HG03575 (cell line): Measurements from ENCODE around the gene COLEC11.
"Not testable (repeated sequence)": the region's sequence is repeated elsewhere in the genome, so short reads cannot be mapped to it uniquely, and the experiment has no call there.

Experiments
- ATAC-seq: cut with Tn5 transposase; IDR thresholded peaks from one replicate; pipeline ENCODE4 v1.9.1; 2021; ENCODE audit not compliant: unreplicated experiment, insufficient number of reproducible peaks, low FRiP score; ENCODE audit errors: extremely low read depth

The COLEC11 gene

DNA sequence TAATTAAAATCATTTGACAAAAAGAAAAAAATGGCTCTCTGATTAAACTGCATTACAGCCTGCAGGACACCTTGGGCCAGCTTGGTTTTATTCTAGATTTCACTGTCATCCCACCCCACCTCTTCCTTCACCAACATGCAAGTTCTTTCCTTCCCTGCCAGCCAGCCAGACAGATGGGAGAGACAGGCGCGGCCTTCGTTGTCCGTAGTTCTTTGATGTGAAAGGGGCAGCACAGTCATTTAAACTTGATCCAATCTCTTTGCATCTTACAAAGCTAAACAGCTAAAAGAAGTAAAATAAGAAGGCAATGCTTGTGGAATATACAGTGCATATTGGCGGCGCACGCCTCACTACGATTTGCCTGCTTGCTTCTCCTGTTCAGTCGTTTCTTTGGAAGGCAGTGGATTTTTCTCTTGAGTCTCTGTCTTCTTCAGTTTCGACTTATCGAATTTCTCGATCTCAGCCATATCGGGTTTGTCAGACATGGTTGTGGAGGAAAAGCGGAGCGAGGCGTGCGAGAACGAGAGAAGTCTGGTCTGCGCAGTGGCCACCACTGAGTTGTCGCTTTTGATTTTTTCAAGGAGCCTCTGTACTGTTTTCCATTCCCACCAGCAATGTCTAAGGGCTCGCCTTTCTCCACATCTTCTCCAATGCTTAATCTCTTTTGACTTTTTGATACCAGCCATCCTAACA, 22.4 kb downstream of the COLEC11 start:
- no peak for ATAC-seq

- ATAC-seq = no peak
Observed at GRCh38 chr2:3618367-3618766, 23.5 kb downstream of the COLEC11 start.

DNA sequence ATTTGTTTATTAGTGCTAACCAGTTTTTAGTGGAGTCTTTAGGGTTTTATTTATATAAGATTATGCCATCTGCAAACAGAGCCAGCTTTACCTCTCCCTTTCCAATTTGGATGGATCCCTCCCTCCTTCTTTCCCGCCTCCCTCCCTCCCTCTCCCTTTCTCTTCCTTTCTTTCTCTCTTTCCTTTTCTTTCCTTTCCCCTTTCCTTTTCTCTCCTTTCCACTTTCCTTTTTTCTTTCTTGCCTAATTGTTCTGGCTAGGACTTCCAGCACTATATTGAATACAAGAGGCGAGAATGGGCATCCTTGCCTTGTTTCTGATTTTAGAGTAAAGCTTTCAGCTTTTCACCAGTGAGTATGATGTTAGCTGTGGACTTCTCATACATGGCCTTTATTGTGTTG, 24.1 kb downstream of the COLEC11 start:
- no peak for ATAC-seq

- ATAC-seq = not testable (repeated sequence)
Observed at GRCh38 chr2:3619661-3620060, 24.7 kb downstream of the COLEC11 start.

DNA sequence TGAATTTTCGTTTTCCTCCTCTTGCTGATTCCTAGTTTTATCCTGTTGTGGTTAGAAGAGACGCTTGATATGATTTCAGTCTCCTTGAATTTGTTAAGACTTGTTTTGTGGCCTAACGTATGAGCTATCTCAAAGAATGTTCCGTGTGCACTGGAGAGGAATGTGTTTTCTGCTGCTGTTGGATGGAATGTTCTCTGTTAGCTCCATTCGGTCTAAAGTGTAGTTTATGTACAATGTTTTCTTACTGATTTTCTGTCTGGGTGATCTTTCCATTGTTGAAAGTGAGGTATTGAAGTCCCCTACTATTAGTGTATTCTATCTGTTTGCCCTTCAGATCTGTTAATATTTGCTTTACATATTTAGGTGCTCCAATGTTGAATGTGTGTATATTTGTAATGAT, 25.9 kb downstream of the COLEC11 start:
- ATAC-seq = no peak

GRCh38 chr2:3622967-3623366, 28.1 kb downstream of the COLEC11 start:
- no peak for ATAC-seq

GRCh38 chr2:3624059-3624794, 29.3 kb downstream of the COLEC11 start:
- ATAC-seq = peak; percentile 51

- ATAC-seq = no peak
Observed at GRCh38 chr2:3625186-3625585, 30.3 kb downstream of the COLEC11 start.

DNA sequence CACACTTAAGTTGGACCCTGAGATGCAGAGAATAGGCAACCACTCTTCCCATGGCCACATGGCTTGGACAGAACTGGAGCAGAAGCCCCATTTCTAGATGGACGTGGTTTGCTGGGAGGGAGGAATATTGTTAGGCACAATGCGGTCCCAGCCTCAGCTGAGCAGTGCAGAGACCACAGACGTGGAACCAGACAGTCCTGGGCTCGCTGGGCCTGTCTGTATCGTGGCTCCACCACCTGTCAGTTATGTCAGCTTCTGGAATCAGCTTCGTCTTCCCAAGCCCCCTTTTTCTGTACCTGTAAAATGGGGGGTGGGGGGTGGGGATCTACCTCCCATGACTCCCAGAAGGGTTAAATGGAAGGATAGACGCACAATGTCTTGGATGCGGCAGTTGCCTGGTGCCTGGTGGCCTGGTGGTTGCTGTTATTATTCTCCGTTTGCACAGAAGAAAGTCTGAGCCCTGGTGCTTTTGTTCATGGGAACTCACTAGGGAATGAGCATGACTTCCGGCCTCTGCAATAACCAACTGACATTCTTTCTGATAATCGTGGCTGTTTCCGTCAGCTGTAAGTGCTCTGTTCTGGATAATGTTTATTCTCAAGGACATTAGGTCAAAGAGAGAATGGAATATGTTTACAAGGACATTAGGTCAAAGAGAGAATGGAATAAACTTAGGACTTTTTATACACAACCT, 31.4 kb downstream of the COLEC11 start:
- no peak for ATAC-seq

GRCh38 chr2:3626812-3627499, 32.0 kb downstream of the COLEC11 start:
- ATAC-seq = no peak

DNA sequence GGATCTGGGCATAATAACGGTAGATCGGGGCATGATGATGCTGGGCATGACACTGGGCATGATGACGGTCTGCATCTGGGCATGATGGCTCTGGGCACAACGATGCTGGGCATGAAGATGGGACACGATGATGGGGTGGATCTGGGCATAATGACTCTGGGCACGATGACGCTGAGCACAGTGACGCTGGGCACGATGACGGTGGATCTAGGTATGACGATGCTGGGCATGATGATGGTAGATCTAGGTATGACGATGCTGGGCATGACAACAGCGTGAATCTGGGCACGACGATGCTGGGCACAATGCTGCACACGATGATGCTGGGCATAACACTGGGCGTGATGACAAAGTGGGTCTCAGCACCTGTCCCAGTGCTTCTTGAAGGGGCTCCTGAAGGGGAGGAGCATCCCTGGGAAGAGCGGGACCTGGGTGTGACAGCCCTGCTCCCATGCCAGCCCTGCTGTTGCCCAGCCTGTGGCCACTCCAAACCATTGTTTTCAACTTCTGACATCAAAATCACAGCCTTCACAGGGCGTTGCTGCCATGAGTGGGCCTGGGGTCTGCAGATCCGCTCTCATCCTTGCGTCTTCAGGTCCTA, 32.7 kb downstream of the COLEC11 start:
- no peak for ATAC-seq

GRCh38 chr2:3628241-3628679, 33.3 kb downstream of the COLEC11 start:
- ATAC-seq = no peak

- ATAC-seq = no peak
Observed at GRCh38 chr2:3628800-3629199, 33.9 kb downstream of the COLEC11 start.

- no peak for ATAC-seq
Observed at GRCh38 chr2:3630631-3631030, 35.7 kb downstream of the COLEC11 start.

- ATAC-seq = no peak
Observed at GRCh38 chr2:3631161-3631850, 36.4 kb downstream of the COLEC11 start.

DNA sequence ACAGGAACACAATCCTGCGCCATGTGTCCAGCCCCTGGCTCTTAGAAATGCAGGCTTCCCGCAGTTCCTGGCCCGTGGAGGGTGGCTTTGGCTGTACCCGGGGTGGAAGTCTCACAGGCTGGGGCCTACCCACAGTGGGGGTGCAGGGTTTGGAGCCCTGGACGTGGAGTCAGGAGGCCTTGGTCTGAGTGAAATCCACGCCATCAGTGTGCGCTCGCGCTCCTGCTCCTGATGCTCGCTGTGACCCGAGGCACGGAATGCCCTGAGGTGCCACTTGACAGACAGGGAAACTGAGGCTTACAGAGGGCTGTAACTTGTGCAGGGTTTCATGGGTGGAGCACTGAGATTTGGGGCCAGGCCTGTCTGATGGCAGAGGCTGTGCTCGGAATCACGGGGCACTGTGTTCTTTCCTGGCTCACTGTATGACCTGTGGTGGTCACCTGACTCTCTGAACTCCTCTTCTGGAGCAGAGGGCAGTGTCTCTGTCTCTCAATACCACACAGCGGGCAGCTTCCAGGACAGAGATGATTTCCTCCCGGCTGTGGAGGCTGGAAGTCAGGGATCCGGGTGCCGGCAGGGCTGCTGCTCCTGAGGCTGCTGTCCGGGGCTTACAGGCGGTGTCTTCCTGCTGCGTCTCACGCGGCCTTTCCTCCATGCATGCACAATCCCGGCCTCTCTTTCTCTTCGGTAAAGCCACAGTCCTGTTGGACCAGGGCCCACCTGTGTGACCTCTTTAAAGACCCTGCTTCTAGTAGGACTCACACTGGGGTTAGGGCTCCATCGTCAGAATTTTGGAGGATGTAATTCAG, 37.1 kb downstream of the COLEC11 start:
- no peak for ATAC-seq

DNA sequence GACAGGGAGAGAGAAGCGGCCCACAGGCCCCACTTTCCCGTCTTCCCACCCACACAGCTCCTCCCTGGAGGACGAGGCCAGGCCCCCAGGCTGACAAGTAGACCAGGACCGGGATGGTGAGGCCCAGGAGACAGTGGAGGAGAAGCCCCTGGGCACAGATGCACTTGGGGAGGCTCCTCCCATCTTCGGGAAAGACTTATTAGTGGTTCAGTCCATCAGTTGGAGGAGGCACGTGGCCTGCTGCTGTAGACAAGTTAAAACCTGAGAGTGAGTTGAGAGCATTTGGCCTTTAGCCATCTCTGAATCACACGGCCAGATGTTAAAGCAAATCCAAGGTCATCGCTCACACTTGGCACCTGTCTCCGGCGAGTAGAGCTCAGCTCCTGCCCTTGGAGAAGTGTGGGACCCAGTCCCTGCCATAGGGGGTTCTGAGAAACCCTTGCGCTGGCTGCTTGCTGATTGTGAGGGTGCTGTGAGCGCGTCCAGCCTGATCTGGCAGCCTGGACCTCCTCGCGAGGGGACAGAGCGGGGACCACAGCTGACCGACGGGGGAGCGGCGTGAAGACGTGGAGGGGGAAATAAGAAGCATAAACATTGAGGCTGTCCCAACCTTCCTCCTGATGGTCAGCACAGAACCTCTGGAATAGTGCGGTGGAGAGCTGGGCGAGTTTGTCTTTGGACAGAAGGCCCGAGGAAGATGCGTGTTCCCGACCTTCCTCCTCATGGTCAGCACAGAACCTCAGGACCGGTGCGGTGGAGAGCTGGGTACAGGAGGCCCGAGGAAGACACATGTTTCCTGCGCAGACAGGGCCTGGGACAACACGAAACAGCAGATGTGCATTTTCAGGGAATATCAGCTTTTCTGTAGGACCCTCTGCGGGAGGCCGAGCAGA, 38.4 kb downstream of the COLEC11 start:
- no peak for ATAC-seq
